ENCODE measurements around the gene APBB1.

- TF ChIP-seq CTCF (IDR thresholded peaks at IDR 0.05) (no peak), POLR2A (IDR thresholded peaks at IDR 0.05) (no peak)
Observed at GRCh38 chr11:6458352-6459098, 39.6 kb upstream of the APBB1 start.

Measured in Peyer's patch (tissue), 4 donors.